ENCODE data around the gene CTSK. TPM values are rescaled to one million over a fixed set of nuclear protein-coding genes. Genes with fewer than 3 reads are reported as not detected.

The CTSK gene
- total and polyA plus RNA-seq, 12 donors: 5.0 to 29.4 (median 11.2) TPM

- Histone ChIP-seq H3K4me3 (peak overlapping the region in 1 of 4 donors; percentile 50), H3K9me3 (replicated peaks in 1 of 3) (no peaks in the 10 kb centered on the region), H3K27me3 (no peaks in the 10 kb centered on the region), H3K4me1 (replicated peaks in 1 of 2) (peaks cover 0 to 6% of the 10 kb centered on the region in 2 donors), H3K36me3 (replicated peaks in 1 of 2) (no peaks in the 10 kb centered on the region), H3K27ac (peak overlapping the region in 1 of 5 donors; percentile 19)
- intact Hi-C loops (cut with DNase I): no loop called here
- no peak for TF ChIP-seq POLR2A (IDR thresholded peaks at IDR 0.05)
- TF ChIP-seq CTCF (IDR thresholded peaks at IDR 0.05): no peak
- no peak for DNase-seq
- 63 to 72% (median 67%) methylated on average over 2 of the region's 2 CpGs for WGBS, 4 donors
These were observed 43.4 kb downstream of the CTSK start for GRCh38 chr1:150764617-150765101.

GRCh38 chr1:150763018-150763417 is 45.0 kb downstream of the CTSK start:
- Histone ChIP-seq H3K36me3 (replicated peaks in 1 of 2) (no peaks in the 10 kb centered on the region), H3K27ac (no peak overlapping the region), H3K4me3 (no peak overlapping the region), H3K4me1 (replicated peaks in 1 of 2) (peaks cover 0 to 6% of the 10 kb centered on the region in 2 donors), H3K9me3 (replicated peaks in 1 of 3) (no peaks in the 10 kb centered on the region), H3K27me3 (no peaks in the 10 kb centered on the region)
- intact Hi-C loops (cut with DNase I): no loop called here
- 77 to 91% (median 82%) methylated on average over 3 of the region's 3 CpGs for WGBS, 4 donors
- TF ChIP-seq CTCF (IDR thresholded peaks at IDR 0.05) (no peak), POLR2A (IDR thresholded peaks at IDR 0.05) (no peak)
- DNase-seq: no peak

GRCh38 chr1:150762552-150762951 is 45.5 kb downstream of the CTSK start:
- Histone ChIP-seq H3K36me3 (replicated peaks in 1 of 2) (no peaks in the 10 kb centered on the region), H3K4me1 (replicated peaks in 1 of 2) (peaks cover 0 to 3% of the 10 kb centered on the region in 2 donors), H3K27ac (no peak overlapping the region), H3K9me3 (replicated peaks in 1 of 3) (no peaks in the 10 kb centered on the region), H3K4me3 (no peak overlapping the region), H3K27me3 (no peaks in the 10 kb centered on the region)
- TF ChIP-seq POLR2A (IDR thresholded peaks at IDR 0.05): no peak
- WGBS, 4 donors: 81 to 89% (median 86%) methylated on average over 2 of the region's 2 CpGs
- intact Hi-C loops (cut with DNase I): no loop called here
- DNase-seq: no peak

- no peaks in the 10 kb centered on the region for H3K27me3 ChIP-seq
- TF ChIP-seq CTCF (IDR thresholded peaks at IDR 0.05) (no peak), POLR2A (IDR thresholded peaks at IDR 0.05) (no peak)
- H3K36me3 ChIP-seq (replicated peaks in 1 of 2): no peaks in the 10 kb centered on the region
- no peak overlapping the region for H3K4me3 ChIP-seq
- 78 to 87% (median 84%) methylated on average over 1 of the region's 1 CpG for WGBS, 4 donors
- no peaks in the 10 kb centered on the region for H3K4me1 ChIP-seq (replicated peaks in 1 of 2)
- H3K9me3 ChIP-seq (replicated peaks in 1 of 3): no peaks in the 10 kb centered on the region
- no peak overlapping the region for H3K27ac ChIP-seq
- intact Hi-C loops (cut with DNase I): no loop called here
- no peak for DNase-seq
These were observed 46.3 kb downstream of the CTSK start for GRCh38 chr1:150761801-150762200.

- WGBS, 4 donors: 78 to 87% (median 84%) methylated on average over 3 of the region's 3 CpGs
- Histone ChIP-seq H3K36me3 (replicated peaks in 1 of 2) (no peaks in the 10 kb centered on the region), H3K27me3 (no peaks in the 10 kb centered on the region), H3K9me3 (replicated peaks in 1 of 3) (no peaks in the 10 kb centered on the region), H3K4me1 (replicated peaks in 1 of 2) (no peaks in the 10 kb centered on the region), H3K27ac (no peak overlapping the region), H3K4me3 (no peak overlapping the region)
- no peak for DNase-seq
- intact Hi-C loops (cut with DNase I): no loop called here
- TF ChIP-seq POLR2A (IDR thresholded peaks at IDR 0.05) (no peak), CTCF (IDR thresholded peaks at IDR 0.05) (no peak)
These were observed 48.0 kb downstream of the CTSK start for GRCh38 chr1:150760013-150760412.

Measured in adrenal gland (tissue), 12 donors.